Measurements from ENCODE around the gene MS4A15.

The MS4A15 gene

DNA sequence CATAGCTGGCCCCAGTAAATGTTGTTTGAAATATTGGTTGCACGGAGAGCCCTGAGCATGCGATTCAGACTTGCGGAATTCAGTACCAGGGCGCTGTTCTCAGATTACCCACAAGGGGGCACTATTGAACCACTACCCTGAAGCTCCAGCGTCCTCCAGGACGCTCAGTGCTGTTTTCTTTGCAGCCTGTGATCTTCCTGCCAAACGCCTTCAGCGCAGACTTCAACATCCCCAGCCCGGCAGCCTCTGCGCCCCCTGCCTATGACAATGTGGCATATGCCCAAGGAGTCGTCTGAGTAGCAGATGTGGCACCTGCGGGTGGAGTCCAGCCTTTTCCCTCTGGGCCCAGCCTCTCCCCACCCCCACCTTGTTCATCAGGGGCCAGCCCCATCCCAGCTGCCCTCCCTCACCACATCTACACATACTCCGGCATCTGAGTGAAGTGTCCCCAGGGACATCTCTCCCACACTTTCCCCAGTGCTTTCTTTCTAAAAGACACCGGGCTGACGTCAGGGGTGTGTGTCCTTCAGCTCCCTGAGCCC lies 18.8 kb downstream of the MS4A15 start:
- H3K4me3 ChIP-seq (replicated peaks; ENCODE audit: low read depth, low read length): no peak overlapping the region
- DNase-seq (ENCODE audit: low read depth): peak; percentile 97
- TF ChIP-seq, protein P1, sequence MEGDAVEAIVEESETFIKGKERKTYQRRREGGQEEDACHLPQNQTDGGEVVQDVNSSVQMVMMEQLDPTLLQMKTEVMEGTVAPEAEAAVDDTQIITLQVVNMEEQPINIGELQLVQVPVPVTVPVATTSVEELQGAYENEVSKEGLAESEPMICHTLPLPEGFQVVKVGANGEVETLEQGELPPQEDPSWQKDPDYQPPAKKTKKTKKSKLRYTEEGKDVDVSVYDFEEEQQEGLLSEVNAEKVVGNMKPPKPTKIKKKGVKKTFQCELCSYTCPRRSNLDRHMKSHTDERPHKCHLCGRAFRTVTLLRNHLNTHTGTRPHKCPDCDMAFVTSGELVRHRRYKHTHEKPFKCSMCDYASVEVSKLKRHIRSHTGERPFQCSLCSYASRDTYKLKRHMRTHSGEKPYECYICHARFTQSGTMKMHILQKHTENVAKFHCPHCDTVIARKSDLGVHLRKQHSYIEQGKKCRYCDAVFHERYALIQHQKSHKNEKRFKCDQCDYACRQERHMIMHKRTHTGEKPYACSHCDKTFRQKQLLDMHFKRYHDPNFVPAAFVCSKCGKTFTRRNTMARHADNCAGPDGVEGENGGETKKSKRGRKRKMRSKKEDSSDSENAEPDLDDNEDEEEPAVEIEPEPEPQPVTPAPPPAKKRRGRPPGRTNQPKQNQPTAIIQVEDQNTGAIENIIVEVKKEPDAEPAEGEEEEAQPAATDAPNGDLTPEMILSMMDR (IDR thresholded peaks at IDR 0.05; ENCODE audit: low read length, missing control alignments): peak; percentile 94

DNA sequence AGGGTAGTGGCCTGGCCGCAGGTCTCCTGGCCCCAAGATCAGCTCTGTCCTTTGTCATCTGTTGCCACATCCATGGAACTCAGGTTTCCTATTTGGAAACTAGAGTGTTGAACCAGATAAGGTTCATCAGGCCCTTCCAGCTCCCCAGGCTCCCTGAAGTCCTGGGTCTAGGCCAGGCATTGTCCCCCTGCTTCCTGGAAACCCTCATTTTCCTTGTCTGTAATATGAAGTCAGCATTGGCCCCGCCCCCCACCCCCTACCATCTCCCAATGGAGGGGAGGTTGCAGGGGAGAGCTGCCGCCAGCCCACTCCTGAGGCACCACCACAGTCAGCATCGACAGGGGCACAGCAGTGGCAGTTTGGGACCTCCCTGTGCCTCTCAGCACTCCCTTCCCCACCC lies 19.5 kb downstream of the MS4A15 start:
- no peak for DNase-seq (ENCODE audit: low read depth)
- TF ChIP-seq, protein P1 (IDR thresholded peaks at IDR 0.05; ENCODE audit: low read length, missing control alignments): no peak
- no peak overlapping the region for H3K4me3 ChIP-seq (replicated peaks; ENCODE audit: low read depth, low read length)

DNA sequence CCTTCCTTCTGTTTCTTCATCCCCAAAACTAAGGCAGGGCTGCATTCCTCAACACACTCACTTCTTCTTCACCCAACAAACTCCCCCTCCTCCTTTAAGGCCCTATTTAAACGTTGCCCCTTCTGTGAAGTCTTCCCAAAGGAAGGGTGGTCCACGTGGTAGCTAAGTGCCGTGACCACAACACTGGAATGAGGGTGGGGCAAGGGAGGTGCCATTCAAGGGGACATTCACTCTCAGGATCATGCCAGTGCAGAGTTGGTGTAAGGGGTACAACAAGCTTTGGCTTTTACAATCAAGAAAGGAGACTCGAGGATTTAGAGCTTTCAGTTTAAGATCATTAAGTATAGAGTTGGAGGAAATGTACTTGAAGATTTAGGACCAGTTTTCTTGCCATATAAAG lies 20.4 kb downstream of the MS4A15 start:
- no peak overlapping the region for H3K4me3 ChIP-seq (replicated peaks; ENCODE audit: low read depth, low read length)

GRCh38 chr11:60777572-60777971 lies 20.9 kb downstream of the MS4A15 start:
- H3K4me3 ChIP-seq (replicated peaks; ENCODE audit: low read depth, low read length): no peak overlapping the region
- TF ChIP-seq, protein P1 (IDR thresholded peaks at IDR 0.05; ENCODE audit: low read length, missing control alignments): no peak
- peak; percentile 95 for DNase-seq (ENCODE audit: low read depth)

More for the DNA sequence above, 20.4 kb downstream of the MS4A15 start:
- no peak for DNase-seq (ENCODE audit: low read depth)
- TF ChIP-seq, protein P1 (IDR thresholded peaks at IDR 0.05; ENCODE audit: low read length, missing control alignments): no peak

DNA sequence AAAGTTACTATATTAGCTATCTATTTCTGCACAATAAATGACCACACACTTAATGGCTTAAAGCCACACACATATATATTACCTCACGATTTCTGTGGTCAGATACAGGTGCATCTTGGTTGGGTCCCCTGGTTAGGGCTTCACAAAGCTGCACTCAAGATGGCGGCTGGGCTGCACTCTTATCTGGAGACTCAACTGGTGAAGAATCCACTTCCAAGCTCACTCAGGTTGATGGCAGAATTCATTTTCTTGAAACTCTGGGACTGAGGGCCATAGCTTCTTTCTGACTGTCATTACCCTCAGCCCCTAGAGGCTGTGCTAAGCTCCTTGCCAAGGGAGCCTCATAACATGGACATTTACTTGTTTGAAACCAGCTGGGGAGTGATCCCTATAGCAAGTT lies 23.4 kb downstream of the MS4A15 start:
- H3K4me3 ChIP-seq (replicated peaks; ENCODE audit: low read depth, low read length): no peak overlapping the region
- DNase-seq (ENCODE audit: low read depth): no peak
- TF ChIP-seq, protein P1 (IDR thresholded peaks at IDR 0.05; ENCODE audit: low read length, missing control alignments): no peak

- TF ChIP-seq, protein P1 (IDR thresholded peaks at IDR 0.05; ENCODE audit: low read length, missing control alignments): no peak
Observed at GRCh38 chr11:60780774-60781173, 24.1 kb downstream of the MS4A15 start.

DNA sequence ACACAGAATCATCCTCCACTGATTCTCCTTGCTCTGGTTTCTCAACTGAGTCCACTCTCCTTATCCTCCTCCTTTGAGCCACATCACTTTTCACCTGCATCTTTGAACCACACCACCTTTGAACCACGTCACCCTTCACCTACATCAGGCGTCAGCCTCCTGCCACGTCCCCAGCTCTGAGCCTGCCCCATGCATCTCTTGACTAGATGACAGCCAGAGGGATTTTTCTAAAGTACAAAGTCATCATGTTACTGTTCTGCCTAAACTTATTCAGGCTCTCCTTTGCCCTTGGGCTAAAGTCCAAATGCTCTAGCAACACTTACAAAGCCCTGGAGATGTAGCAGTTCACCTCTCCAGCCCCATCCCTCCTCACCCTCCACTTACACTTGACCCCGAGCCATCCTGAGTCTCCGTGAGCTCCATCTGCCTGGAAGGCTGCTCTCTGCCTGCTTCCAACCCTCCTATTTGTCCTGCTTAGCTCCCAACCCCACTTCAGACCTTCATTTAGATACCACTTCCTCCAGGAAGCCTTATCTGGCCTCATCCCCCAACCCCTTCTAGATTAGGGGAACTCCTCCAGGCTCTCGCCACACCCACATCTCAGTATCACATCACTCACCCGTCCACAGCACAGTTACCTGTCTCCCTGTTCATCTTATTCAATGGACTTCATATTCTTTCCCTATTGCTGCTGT lies 24.8 kb downstream of the MS4A15 start:
- no peak overlapping the region for H3K4me3 ChIP-seq (replicated peaks; ENCODE audit: low read depth, low read length)
- TF ChIP-seq, protein P1 (IDR thresholded peaks at IDR 0.05; ENCODE audit: low read length, missing control alignments): no peak
- no peak for DNase-seq (ENCODE audit: low read depth)

More at GRCh38 chr11:60780774-60781173, 24.1 kb downstream of the MS4A15 start:
- H3K4me3 ChIP-seq (replicated peaks; ENCODE audit: low read depth, low read length): no peak overlapping the region
- no peak for DNase-seq (ENCODE audit: low read depth)
